ENCODE measurements around the gene OVOL3. TPM values are rescaled to one million over a fixed set of nuclear protein-coding genes. Genes with fewer than 3 reads are reported as not detected.

The OVOL3 gene
- total RNA-seq, 4 donors from 2014 or later: not detected

DNA sequence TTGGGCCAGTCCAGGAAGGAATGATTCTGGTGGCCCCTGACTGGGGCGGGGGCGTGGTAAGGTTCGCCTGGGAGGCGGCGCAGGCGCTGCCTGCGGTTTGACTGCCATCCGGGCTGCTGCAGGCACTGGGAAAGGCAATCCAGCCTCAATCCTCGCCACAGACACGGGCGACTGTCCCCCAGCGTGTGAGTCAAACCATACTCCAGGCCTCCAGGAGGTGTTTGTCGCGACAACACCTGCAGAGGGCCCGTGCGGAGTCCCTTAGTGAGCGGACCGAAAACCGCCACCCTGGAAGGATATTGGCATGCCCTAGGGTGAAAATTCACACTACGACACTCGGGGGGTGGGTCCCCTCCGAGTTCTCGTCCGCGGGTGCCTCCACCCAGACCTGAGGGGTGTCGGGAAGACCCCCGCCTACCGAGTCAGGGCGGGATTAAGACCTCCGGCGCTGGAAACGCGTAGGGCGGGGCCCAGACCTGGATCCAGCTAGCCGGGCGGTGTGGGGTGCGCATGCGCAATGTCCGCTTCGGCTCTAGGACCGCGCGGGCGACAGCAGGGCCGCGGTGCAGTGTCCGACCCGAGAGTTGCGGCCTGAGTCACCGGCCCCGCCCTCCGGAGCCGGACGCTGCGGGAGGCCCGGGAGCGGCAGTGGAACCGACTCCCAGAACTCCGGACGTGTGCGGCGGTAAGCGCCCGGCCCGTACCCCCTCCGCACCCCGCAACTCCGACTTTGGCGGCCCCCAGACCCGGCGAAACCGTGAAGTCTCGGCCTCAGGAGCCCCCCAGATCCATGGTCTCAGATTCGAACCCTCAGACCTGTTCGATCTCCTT lies 28.7 kb downstream of the OVOL3 start, which contains the start of gene CAPNS1:
TSS of gene CAPNS1 (plus strand) at position 594 of the 831 bp plus-strand sequence. CDS start 946 bp downstream, outside the sequence.
- DNase-seq (ENCODE audit: extremely low spot score): peak; percentile 98
- peak within 1 kb of the TSS; percentile 74 to 97 (median 76) for H3K4me3 ChIP-seq
- peak within 1 kb of the TSS; percentile 92 to 100 (median 96) for H3K27ac ChIP-seq (replicated peaks in 1 of 4)
- TF ChIP-seq, protein P1, sequence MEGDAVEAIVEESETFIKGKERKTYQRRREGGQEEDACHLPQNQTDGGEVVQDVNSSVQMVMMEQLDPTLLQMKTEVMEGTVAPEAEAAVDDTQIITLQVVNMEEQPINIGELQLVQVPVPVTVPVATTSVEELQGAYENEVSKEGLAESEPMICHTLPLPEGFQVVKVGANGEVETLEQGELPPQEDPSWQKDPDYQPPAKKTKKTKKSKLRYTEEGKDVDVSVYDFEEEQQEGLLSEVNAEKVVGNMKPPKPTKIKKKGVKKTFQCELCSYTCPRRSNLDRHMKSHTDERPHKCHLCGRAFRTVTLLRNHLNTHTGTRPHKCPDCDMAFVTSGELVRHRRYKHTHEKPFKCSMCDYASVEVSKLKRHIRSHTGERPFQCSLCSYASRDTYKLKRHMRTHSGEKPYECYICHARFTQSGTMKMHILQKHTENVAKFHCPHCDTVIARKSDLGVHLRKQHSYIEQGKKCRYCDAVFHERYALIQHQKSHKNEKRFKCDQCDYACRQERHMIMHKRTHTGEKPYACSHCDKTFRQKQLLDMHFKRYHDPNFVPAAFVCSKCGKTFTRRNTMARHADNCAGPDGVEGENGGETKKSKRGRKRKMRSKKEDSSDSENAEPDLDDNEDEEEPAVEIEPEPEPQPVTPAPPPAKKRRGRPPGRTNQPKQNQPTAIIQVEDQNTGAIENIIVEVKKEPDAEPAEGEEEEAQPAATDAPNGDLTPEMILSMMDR (IDR thresholded peaks at IDR 0.05): peak in 2 of 3 experiments; percentile 5 to 24
- TF ChIP-seq POLR2A (IDR thresholded peaks at IDR 0.05; ENCODE audit: low read depth) (peak; percentile 96), POLR2AphosphoS5 (IDR thresholded peaks at IDR 0.05) (peak; percentile 98 to 99), EP300 (IDR thresholded peaks at IDR 0.05) (no peak)
- H3K36me3 ChIP-seq: peaks cover 10 to 30% (median 27%) of the 10 kb centered on the region in 4 donors
- WGBS: under 1% methylated on average over 36 of the region's 75 CpGs
- H3K27me3 ChIP-seq: no peaks in the 10 kb centered on the region
- H3K4me1 ChIP-seq: peaks cover 23 to 51% (median 43%) of the 10 kb centered on the region in 4 donors
- intact Hi-C loops (cut with DNase I): loop anchor here (10.0 kb wide), 1 partner anchor 75 kb away; the partner anchor contains the start of genes ZNF146 and ZNF565
- no peaks in the 10 kb centered on the region for H3K9me3 ChIP-seq

DNA sequence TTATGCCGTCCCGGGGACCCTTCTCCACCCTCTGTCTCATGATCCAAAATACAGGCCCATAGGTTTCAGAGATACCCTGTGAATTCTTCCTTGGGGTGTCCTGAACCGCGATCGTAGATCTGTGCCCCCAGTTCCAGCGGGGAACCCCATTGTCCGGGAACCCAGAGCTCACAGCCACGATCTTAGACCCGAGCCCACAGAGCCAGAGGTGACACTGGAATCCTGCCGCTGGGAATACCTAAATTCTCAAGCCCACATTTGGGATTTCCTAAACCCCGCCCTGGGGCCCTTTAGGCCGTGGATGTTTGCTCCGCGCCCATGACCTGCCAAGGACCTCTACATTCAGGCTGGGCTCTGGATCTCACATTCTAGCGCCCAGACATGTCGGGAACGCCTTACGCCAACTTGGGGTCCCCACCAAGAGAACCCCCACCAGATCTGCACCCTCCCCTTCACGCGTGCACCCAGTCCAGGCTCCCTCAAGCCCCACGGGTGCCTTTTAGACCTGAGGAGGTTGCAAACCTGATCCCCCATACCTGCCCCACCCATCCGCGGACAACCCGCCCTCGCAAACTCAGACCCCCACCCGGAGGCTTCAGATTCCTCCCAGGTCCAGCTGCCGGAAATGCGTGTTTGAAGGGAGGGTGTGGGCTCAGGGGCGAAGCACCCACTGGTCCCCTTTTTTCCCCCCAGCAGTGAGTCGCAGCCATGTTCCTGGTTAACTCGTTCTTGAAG lies 29.5 kb downstream of the OVOL3 start:
- Histone ChIP-seq H3K27ac (replicated peaks in 1 of 4) (peak overlapping the region; percentile 92 to 100 (median 96)), H3K9me3 (no peaks in the 10 kb centered on the region), H3K27me3 (no peaks in the 10 kb centered on the region), H3K36me3 (peaks cover 14 to 38% (median 35%) of the 10 kb centered on the region in 4 donors), H3K4me3 (peak overlapping the region; percentile 74 to 97 (median 76)), H3K4me1 (peaks cover 23 to 51% (median 43%) of the 10 kb centered on the region in 4 donors)
- intact Hi-C loops (cut with DNase I): no loop called here
- 0% methylated on average over 16 of the region's 31 CpGs for WGBS
- TF ChIP-seq, protein P1 (IDR thresholded peaks at IDR 0.05): no peak
- TF ChIP-seq POLR2AphosphoS5 (IDR thresholded peaks at IDR 0.05) (no peak), EP300 (IDR thresholded peaks at IDR 0.05) (no peak), POLR2A (IDR thresholded peaks at IDR 0.05; ENCODE audit: low read depth) (no peak)
- no peak for DNase-seq (ENCODE audit: extremely low spot score)

DNA sequence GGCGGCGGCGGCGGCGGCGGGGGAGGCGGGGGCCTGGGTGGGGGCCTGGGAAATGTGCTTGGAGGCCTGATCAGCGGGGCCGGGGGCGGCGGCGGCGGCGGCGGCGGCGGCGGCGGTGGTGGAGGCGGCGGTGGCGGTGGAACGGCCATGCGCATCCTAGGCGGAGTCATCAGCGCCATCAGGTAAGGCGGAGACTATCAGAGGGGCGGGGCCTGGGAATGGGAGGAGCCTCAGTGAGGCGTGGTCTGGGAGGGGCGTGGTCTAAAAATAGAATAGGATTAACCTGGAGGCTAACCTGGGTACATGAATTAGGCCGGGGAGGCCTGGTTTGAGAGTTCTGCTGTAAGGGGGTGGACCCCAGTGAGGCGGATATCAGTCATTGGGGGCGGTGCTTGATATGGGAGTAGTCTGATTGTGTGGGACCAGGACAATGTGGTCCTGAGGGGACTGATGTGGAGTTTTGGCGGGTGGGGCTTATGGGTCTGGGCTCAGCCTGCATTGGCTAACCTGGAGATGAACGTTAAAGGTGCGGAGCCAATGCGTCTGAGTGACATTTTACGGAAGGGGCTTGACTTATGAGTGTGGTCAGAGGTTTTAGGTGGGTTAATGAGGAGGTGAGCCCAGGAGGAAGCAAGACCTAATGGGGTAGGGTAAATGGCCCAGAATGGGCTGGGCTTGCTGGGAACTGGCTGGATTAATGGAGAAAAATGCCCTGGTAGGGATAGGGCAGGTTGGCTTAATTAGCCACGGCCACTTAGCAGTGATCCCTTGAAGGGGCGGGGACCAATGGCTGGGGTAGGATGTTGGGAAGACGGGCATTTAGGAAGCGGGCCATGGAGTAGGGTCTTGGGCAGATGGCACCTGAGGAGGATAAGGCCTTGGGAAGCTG lies 30.3 kb downstream of the OVOL3 start:
- peaks cover 22 to 46% (median 43%) of the 10 kb centered on the region in 4 donors for H3K36me3 ChIP-seq
- 37% methylated on average over 21 of the region's 42 CpGs for WGBS
- H3K9me3 ChIP-seq: no peaks in the 10 kb centered on the region
- H3K4me3 ChIP-seq: peak overlapping the region; percentile 74 to 97 (median 76)
- peak; percentile 96 for DNase-seq (ENCODE audit: extremely low spot score)
- intact Hi-C loops (cut with DNase I): no loop called here
- H3K4me1 ChIP-seq: peaks cover 21 to 47% (median 38%) of the 10 kb centered on the region in 4 donors
- no peaks in the 10 kb centered on the region for H3K27me3 ChIP-seq
- H3K27ac ChIP-seq (replicated peaks in 1 of 4): peak overlapping the region; percentile 92 to 100 (median 96)
- TF ChIP-seq, protein P1 (IDR thresholded peaks at IDR 0.05): no peak
- TF ChIP-seq POLR2AphosphoS5 (IDR thresholded peaks at IDR 0.05): peak; percentile 89 to 90

DNA sequence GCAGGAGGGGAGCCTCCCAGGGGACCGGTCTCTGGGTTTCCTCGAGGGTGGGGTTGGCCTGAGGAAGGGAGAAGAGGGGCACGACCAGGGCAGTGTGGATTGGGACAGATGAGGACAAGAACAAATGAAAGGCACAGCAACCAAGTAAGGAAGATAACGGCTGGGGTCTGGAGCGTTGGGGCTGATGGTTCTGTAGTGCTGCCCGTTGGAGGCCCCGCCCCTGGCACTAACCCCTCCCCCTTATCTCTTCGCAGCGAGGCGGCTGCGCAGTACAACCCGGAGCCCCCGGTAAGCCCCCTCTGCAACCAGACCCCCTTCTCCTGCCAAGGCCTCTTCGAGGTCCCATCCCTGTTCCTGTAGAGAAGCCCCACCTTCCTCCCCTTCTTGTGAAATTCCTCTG lies 31.1 kb downstream of the OVOL3 start:
- Histone ChIP-seq H3K9me3 (no peaks in the 10 kb centered on the region), H3K27ac (replicated peaks in 1 of 4) (peak overlapping the region; percentile 92 to 100 (median 96)), H3K4me1 (peaks cover 14 to 39% (median 31%) of the 10 kb centered on the region in 4 donors), H3K4me3 (no peak overlapping the region), H3K27me3 (no peaks in the 10 kb centered on the region), H3K36me3 (peaks cover 29 to 54% (median 50%) of the 10 kb centered on the region in 4 donors)
- TF ChIP-seq EP300 (IDR thresholded peaks at IDR 0.05) (no peak), POLR2A (IDR thresholded peaks at IDR 0.05; ENCODE audit: low read depth) (no peak)
- TF ChIP-seq, protein P1 (IDR thresholded peaks at IDR 0.05): no peak
- 91% methylated on average over 14 of the region's 14 CpGs for WGBS
- no peak for DNase-seq (ENCODE audit: extremely low spot score)
- intact Hi-C loops (cut with DNase I): no loop called here
